ENCODE data around the gene GAB2. TPM values are rescaled to one million over a fixed set of nuclear protein-coding genes. Genes with fewer than 3 reads are reported as not detected.

The GAB2 gene
- total RNA-seq, 2 experiments from 2014 or later, result 1.2 to 1.3 TPM

DNA sequence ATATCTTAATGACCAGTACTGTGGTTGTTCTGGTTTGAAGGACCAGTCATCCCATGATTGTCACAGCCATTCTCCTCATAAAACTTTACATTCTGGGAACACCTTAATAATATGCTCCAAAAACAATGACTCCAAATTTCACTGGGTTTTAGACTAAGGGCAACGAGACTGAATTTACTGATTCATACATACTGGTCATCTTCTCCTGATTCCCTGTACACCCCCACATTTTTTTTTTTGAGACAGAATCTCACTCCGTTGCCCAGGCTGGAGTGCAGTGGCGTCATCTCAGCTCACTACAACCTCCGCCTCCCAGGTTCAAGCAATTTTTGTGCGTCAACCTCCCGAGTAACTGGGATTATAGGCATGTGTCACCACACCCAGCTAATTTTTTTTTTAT is 78.9 kb downstream of the GAB2 start:
- H3K27ac ChIP-seq (ENCODE audit: low read depth, low read length, poor library complexity, severe bottlenecking), result no peak overlapping the region
- no peaks in the 10 kb centered on the region for H3K79me2 ChIP-seq (ENCODE audit: insufficient read depth, low read depth, low read length)
- BruUV-seq (replicated peaks), result no TSS peak
- H3K4me3 ChIP-seq (ENCODE audit: low read depth, low read length, poor library complexity, severe bottlenecking), result no peak overlapping the region
- no peaks in the 10 kb centered on the region for H3K36me3 ChIP-seq (ENCODE audit: insufficient read depth, low read length)
- no peak overlapping the region for H3K4me2 ChIP-seq (ENCODE audit: low read length)
- no peaks in the 10 kb centered on the region for H4K20me1 ChIP-seq (ENCODE audit: insufficient read depth, low read length)
- no peak for DNase-seq (ENCODE audit: low spot score)
- POLR2A ChIA-PET, result no interaction called here
- H3K9me2 ChIP-seq (ENCODE audit: insufficient read depth, low read length), result no peaks in the 10 kb centered on the region
- H3K4me1 ChIP-seq (ENCODE audit: insufficient read depth, low read length, poor library complexity, severe bottlenecking), result no peaks in the 10 kb centered on the region
- CTCF ChIA-PET (ENCODE audit: unreplicated experiment), result no interaction called here
- H3K9me3 ChIP-seq (ENCODE audit: low read length), result no peaks in the 10 kb centered on the region
- intact Hi-C loops (cut with micrococcal nuclease; ENCODE audit: unreplicated experiment), result no loop called here
- H2AFZ ChIP-seq (ENCODE audit: low read length), result no peak overlapping the region
- TF ChIP-seq, protein P1, sequence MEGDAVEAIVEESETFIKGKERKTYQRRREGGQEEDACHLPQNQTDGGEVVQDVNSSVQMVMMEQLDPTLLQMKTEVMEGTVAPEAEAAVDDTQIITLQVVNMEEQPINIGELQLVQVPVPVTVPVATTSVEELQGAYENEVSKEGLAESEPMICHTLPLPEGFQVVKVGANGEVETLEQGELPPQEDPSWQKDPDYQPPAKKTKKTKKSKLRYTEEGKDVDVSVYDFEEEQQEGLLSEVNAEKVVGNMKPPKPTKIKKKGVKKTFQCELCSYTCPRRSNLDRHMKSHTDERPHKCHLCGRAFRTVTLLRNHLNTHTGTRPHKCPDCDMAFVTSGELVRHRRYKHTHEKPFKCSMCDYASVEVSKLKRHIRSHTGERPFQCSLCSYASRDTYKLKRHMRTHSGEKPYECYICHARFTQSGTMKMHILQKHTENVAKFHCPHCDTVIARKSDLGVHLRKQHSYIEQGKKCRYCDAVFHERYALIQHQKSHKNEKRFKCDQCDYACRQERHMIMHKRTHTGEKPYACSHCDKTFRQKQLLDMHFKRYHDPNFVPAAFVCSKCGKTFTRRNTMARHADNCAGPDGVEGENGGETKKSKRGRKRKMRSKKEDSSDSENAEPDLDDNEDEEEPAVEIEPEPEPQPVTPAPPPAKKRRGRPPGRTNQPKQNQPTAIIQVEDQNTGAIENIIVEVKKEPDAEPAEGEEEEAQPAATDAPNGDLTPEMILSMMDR (conservative IDR thresholded peaks at IDR 0.05; ENCODE audit: low read length), result no peak
- TF ChIP-seq EZH2phosphoT487 (IDR thresholded peaks at IDR 0.05; ENCODE audit: borderline replicate concordance, low read depth, low read length), result no peak

DNA sequence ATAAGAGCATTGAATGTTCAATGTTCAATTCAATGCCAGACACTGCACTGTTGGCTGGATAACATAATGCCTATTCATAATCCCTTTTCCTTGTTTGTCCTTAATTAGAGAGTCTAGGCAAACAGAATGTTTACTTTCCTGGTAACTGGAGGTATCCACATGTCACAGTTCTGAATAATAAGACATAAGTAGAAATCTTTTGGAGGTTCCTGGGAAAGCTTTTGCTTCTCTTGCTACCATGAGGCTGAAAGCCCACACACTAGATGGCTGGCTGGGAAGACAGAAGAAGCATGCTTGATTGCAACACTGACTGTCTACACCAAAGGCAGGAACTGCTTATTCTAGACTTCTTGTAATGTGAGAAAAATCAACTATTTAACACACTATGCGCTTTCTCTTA is 79.5 kb downstream of the GAB2 start:
- Histone ChIP-seq H3K4me2 (ENCODE audit: low read length) (no peak overlapping the region), H3K9me3 (ENCODE audit: low read length) (no peaks in the 10 kb centered on the region), H3K9me2 (ENCODE audit: insufficient read depth, low read length) (no peaks in the 10 kb centered on the region), H4K20me1 (ENCODE audit: insufficient read depth, low read length) (no peaks in the 10 kb centered on the region), H3K79me2 (ENCODE audit: insufficient read depth, low read depth, low read length) (no peaks in the 10 kb centered on the region), H3K4me1 (ENCODE audit: insufficient read depth, low read length, poor library complexity, severe bottlenecking) (no peaks in the 10 kb centered on the region), H3K36me3 (ENCODE audit: insufficient read depth, low read length) (no peaks in the 10 kb centered on the region), H3K27ac (ENCODE audit: low read depth, low read length, poor library complexity, severe bottlenecking) (no peak overlapping the region), H3K4me3 (ENCODE audit: low read depth, low read length, poor library complexity, severe bottlenecking) (no peak overlapping the region), H2AFZ (ENCODE audit: low read length) (no peak overlapping the region)
- DNase-seq (ENCODE audit: low spot score), result no peak
- intact Hi-C loops (cut with micrococcal nuclease; ENCODE audit: unreplicated experiment), result no loop called here
- TF ChIP-seq, protein P1 (conservative IDR thresholded peaks at IDR 0.05; ENCODE audit: low read length), result no peak
- no peak for TF ChIP-seq EZH2phosphoT487 (IDR thresholded peaks at IDR 0.05; ENCODE audit: borderline replicate concordance, low read depth, low read length)
- POLR2A ChIA-PET, result no interaction called here
- CTCF ChIA-PET (ENCODE audit: unreplicated experiment), result no interaction called here
- BruUV-seq (replicated peaks), result no TSS peak

DNA sequence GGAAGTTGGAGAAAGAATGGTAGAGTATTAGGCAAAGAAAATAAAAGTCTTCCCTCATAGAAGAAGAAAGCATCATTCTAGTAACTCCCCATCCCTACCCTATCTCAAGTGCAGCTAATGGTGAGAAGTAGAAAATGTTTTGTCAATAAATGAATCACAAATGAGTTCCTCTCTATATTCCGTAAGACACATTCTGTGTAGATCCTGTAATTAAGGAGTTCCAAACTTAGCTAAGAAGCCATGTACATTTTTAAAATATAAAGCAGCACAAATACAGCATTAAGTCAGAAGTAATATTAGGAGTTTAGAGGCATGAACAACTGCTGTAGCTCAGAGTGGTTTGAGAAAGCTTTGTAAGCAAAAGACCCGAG is 80.1 kb downstream of the GAB2 start:
- Histone ChIP-seq H3K36me3 (ENCODE audit: insufficient read depth, low read length) (no peaks in the 10 kb centered on the region), H3K4me1 (ENCODE audit: insufficient read depth, low read length, poor library complexity, severe bottlenecking) (no peaks in the 10 kb centered on the region), H3K4me2 (ENCODE audit: low read length) (no peak overlapping the region), H3K9me3 (ENCODE audit: low read length) (no peaks in the 10 kb centered on the region), H3K27ac (ENCODE audit: low read depth, low read length, poor library complexity, severe bottlenecking) (no peak overlapping the region), H3K79me2 (ENCODE audit: insufficient read depth, low read depth, low read length) (no peaks in the 10 kb centered on the region), H4K20me1 (ENCODE audit: insufficient read depth, low read length) (no peaks in the 10 kb centered on the region), H3K9me2 (ENCODE audit: insufficient read depth, low read length) (no peaks in the 10 kb centered on the region), H2AFZ (ENCODE audit: low read length) (no peak overlapping the region), H3K4me3 (ENCODE audit: low read depth, low read length, poor library complexity, severe bottlenecking) (no peak overlapping the region)
- ChIA-PET CTCF (ENCODE audit: unreplicated experiment) (no interaction called here), POLR2A (no interaction called here)
- intact Hi-C loops (cut with micrococcal nuclease; ENCODE audit: unreplicated experiment), result no loop called here
- DNase-seq (ENCODE audit: low spot score), result no peak
- no TSS peak for BruUV-seq (replicated peaks)
- TF ChIP-seq EZH2phosphoT487 (IDR thresholded peaks at IDR 0.05; ENCODE audit: borderline replicate concordance, low read depth, low read length), result no peak
- TF ChIP-seq, protein P1 (conservative IDR thresholded peaks at IDR 0.05; ENCODE audit: low read length), result no peak
